DND-41 (cell line): ENCODE measurements around the gene PDS5A.

Source experiments
- ATAC-seq: fragments of 200-7000 bp; cut with Tn5 transposase; 3 replicates; pipeline ENCODE4 v1.9.1; 2021; ENCODE audit warnings: low read depth; ENCODE audit not compliant: insufficient read depth
- DNase-seq: peaks from one replicate; pipeline ENCODE4 v3.0.0-alpha.2; 2020
- H2AFZ ChIP-seq: 2 replicates; pipeline ENCODE4 v1.6.0; 2012; ENCODE audit warnings: low read depth, low read length
- H3K27ac ChIP-seq: 2 replicates; pipeline ENCODE4 v1.5.1; 2012; ENCODE audit warnings: low read length, inconsistent platforms
- H3K27me3 ChIP-seq: fragments of 200-600 bp; sonication (generic); 2 replicates; pipeline ENCODE4 v1.6.0; 2012; ENCODE audit warnings: low read length, mild to moderate bottlenecking, inconsistent platforms; ENCODE audit not compliant: insufficient read depth, poor library complexity
- H3K36me3 ChIP-seq: 2 replicates; pipeline ENCODE4 v1.5.1; 2012; ENCODE audit warnings: low read length, inconsistent platforms; ENCODE audit not compliant: insufficient read depth
- H3K4me1 ChIP-seq: 2 replicates; pipeline ENCODE4 v1.5.1; 2012; ENCODE audit warnings: mild to moderate bottlenecking, low read length; ENCODE audit not compliant: insufficient read depth
- H3K4me2 ChIP-seq: 2 replicates; pipeline ENCODE4 v1.6.0; 2012; ENCODE audit warnings: mild to moderate bottlenecking, moderate library complexity, low read length, inconsistent platforms; ENCODE audit not compliant: insufficient read depth
- H3K4me3 ChIP-seq, 2 experiments: fragments of 200-600 bp in 1 of 2; shearing (Covaris generic) in 1 of 2; 2 replicates each; pipeline ENCODE4 v1.5.1; 2012 to 2016; ENCODE audit warnings: inconsistent platforms in 2 of 2, low read length in 2 of 2, mild to moderate bottlenecking in 2 of 2, low read depth in 1 of 2, moderate library complexity in 1 of 2
- H3K79me2 ChIP-seq: 2 replicates; pipeline ENCODE4 v1.6.0; 2012; ENCODE audit warnings: low read length, inconsistent platforms; ENCODE audit not compliant: insufficient read depth
- H3K9ac ChIP-seq: 2 replicates; pipeline ENCODE4 v1.6.0; 2012; ENCODE audit warnings: low read depth, mild to moderate bottlenecking, inconsistent platforms, low read length, moderate library complexity
- H3K9me3 ChIP-seq: 2 replicates; pipeline ENCODE4 v1.5.1; 2012; ENCODE audit warnings: low read length, moderate library complexity, mild to moderate bottlenecking, inconsistent platforms; ENCODE audit not compliant: insufficient read depth, severe bottlenecking
- H4K20me1 ChIP-seq: 2 replicates; pipeline ENCODE4 v1.6.0; 2012; ENCODE audit warnings: low read length; ENCODE audit not compliant: insufficient read depth
- EZH2 ChIP-seq: IDR thresholded peaks from 3 replicates; pipeline ENCODE4 v1.6.1; 2012; ENCODE audit warnings: borderline replicate concordance, low read depth, mild to moderate bottlenecking, moderate library complexity, low read length, inconsistent platforms; ENCODE audit not compliant: severe bottlenecking
- TF ChIP-seq, protein P1 (sequence below): IDR thresholded peaks from 2 replicates; pipeline ENCODE4 v1.5.1; 2012; ENCODE audit warnings: borderline replicate concordance, low read length, moderate library complexity, mild to moderate bottlenecking; ENCODE audit not compliant: poor library complexity, severe bottlenecking; ENCODE audit errors: extremely low read depth

PDS5A gene

DNA sequence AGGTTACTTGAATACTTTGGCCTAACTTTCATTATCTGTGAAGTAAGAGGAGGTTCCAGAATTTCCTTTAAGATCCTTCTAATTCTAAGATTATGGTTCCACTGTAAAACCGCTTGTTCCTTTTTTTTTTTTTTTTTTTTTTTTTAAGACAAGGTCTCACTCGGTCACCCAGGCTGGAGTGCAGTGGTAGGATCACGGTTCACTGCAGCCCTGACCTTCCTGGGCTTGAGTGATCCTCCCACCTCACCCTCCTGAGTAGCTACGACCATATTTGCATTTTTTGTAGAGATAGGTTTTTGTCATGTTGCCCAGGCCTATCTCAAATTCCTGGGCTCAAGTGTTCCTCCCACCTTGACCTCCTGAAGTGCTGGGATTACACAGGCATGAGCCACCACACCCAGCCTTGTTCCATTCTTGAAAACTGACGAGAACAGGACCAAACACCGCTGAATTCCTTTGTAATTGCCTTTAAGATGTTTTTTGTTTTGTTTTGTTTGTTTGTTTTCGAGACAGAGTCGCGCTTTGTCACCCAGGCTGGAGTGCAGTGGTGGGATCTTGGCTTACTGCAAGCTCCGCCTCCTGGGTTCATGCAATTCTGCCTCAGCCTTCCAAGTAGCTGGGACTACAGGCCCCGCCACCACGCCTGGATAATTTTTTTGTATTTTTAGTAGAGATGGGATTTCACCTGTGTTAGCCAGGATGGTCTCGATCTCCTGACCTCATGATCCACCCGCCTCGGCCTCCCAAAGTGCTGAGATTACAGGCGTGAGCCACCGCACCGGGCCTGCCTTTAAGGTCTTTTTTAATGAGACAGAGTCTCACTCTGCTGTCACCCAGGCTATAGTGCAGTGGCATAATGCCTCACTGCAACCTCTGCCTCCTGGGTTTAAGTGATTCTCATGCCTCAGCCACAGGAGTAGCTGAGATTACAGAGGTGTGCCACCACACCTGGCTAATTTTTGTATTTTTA is 6.8 kb downstream of the PDS5A start:
- TF ChIP-seq, protein P1, sequence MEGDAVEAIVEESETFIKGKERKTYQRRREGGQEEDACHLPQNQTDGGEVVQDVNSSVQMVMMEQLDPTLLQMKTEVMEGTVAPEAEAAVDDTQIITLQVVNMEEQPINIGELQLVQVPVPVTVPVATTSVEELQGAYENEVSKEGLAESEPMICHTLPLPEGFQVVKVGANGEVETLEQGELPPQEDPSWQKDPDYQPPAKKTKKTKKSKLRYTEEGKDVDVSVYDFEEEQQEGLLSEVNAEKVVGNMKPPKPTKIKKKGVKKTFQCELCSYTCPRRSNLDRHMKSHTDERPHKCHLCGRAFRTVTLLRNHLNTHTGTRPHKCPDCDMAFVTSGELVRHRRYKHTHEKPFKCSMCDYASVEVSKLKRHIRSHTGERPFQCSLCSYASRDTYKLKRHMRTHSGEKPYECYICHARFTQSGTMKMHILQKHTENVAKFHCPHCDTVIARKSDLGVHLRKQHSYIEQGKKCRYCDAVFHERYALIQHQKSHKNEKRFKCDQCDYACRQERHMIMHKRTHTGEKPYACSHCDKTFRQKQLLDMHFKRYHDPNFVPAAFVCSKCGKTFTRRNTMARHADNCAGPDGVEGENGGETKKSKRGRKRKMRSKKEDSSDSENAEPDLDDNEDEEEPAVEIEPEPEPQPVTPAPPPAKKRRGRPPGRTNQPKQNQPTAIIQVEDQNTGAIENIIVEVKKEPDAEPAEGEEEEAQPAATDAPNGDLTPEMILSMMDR, result no peak
- TF ChIP-seq EZH2, result no peak
- Histone ChIP-seq H2AFZ (no peak overlapping the region), H3K4me3 (no peak overlapping the region), H3K9me3 (no peaks in the 10 kb centered on the region), H3K9ac (no peak overlapping the region), H3K36me3 (peaks cover 72% of the 10 kb centered on the region), H3K79me2 (peaks cover 100% of the 10 kb centered on the region), H4K20me1 (peaks cover 72% of the 10 kb centered on the region), H3K27me3 (no peaks in the 10 kb centered on the region), H3K4me2 (peak overlapping the region; percentile 19; the same call in 1 of the 2 replicates), H3K27ac (no peak overlapping the region; the same call in 1 of the 2 replicates), H3K4me1 (peaks cover 28% of the 10 kb centered on the region)
- DNase-seq (no peak), ATAC-seq (no peak)

GRCh38 chr4:39963656-39964055 is 14.1 kb downstream of the PDS5A start:
- Histone ChIP-seq H3K4me2 (no peak overlapping the region), H3K79me2 (peaks cover 100% of the 10 kb centered on the region)

GRCh38 chr4:39961311-39961877 is 16.3 kb downstream of the PDS5A start:
- peaks cover 90% of the 10 kb centered on the region for H4K20me1 ChIP-seq
- peaks cover 45% of the 10 kb centered on the region for H3K36me3 ChIP-seq
- H3K4me1 ChIP-seq, result no peaks in the 10 kb centered on the region
- no peak overlapping the region for H3K4me2 ChIP-seq
- H3K9ac ChIP-seq, result no peak overlapping the region
- TF ChIP-seq EZH2, result no peak
- H3K27me3 ChIP-seq, result no peaks in the 10 kb centered on the region
- H3K79me2 ChIP-seq, result peaks cover 100% of the 10 kb centered on the region
- H3K9me3 ChIP-seq, result no peaks in the 10 kb centered on the region
- no peak overlapping the region for H3K27ac ChIP-seq
- H3K4me3 ChIP-seq, result no peak overlapping the region
- ATAC-seq, result no peak
- no peak overlapping the region for H2AFZ ChIP-seq
- no peak for DNase-seq

More at GRCh38 chr4:39963656-39964055, 14.1 kb downstream of the PDS5A start:
- no peak for TF ChIP-seq EZH2
- TF ChIP-seq, protein P1, result no peak
- H3K9me3 ChIP-seq, result no peaks in the 10 kb centered on the region
- no peak overlapping the region for H3K27ac ChIP-seq
- H4K20me1 ChIP-seq, result peaks cover 78% of the 10 kb centered on the region
- H3K9ac ChIP-seq, result no peak overlapping the region
- peaks cover 46% of the 10 kb centered on the region for H3K36me3 ChIP-seq
- H2AFZ ChIP-seq, result no peak overlapping the region
- H3K27me3 ChIP-seq, result no peaks in the 10 kb centered on the region
- H3K4me3 ChIP-seq, result no peak overlapping the region
- ATAC-seq (no peak), DNase-seq (no peak)
- H3K4me1 ChIP-seq, result no peaks in the 10 kb centered on the region

GRCh38 chr4:39950861-39951481 is 26.7 kb downstream of the PDS5A start:
- H4K20me1 ChIP-seq, result peaks cover 83% of the 10 kb centered on the region
- no peak for ATAC-seq

More at GRCh38 chr4:39950861-39951481, 26.7 kb downstream of the PDS5A start:
- Histone ChIP-seq H3K9ac (no peak overlapping the region), H3K4me2 (no peak overlapping the region), H3K9me3 (no peaks in the 10 kb centered on the region), H2AFZ (no peak overlapping the region), H3K79me2 (peaks cover 100% of the 10 kb centered on the region), H3K27ac (no peak overlapping the region), H3K4me3 (no peak overlapping the region), H3K4me1 (no peaks in the 10 kb centered on the region), H3K27me3 (no peaks in the 10 kb centered on the region), H3K36me3 (peaks cover 34% of the 10 kb centered on the region; the same call in 1 of the 2 replicates)
- no peak for TF ChIP-seq EZH2
- TF ChIP-seq, protein P1, result no peak
- DNase-seq, result no peak
